ENCODE results near the gene GAS2L1.

- TF ChIP-seq POLR2AphosphoS5 (IDR thresholded peaks at IDR 0.05; ENCODE audit: low read depth, low read length) (no peak), POLR2A (IDR thresholded peaks at IDR 0.05; ENCODE audit: low read depth, low read length) (no peak)
Measured at GRCh38 chr22:29334148-29334547, 27.7 kb downstream of the GAS2L1 start.

All from GM12892 (cell line).